ENCODE results near the gene SLC6A13. TPM values are rescaled to one million over a fixed set of nuclear protein-coding genes. Genes with fewer than 3 reads are reported as not detected.

Gene SLC6A13
- total RNA-seq, 1 donor from 2014 or later, result not detected

DNA sequence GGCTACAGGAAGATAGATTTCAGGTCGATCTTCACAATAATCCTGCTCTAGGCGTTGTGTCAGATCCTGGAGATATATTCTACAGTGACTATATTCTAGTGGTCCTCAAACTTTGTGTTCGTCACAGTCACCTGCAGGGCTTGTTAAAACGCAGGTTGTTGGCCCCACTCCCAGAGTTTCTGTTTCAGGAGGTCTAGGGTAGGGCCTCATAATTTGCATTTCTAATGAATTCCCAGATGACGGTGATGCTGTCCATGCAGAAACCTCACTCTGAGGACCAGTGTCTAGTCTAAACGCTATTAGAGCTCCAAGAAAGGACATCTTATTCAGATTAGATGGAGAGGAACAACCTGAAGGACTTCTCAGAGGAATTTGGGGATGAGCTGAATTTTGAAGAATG, 13.2 kb upstream of the SLC6A13 start:
- TF ChIP-seq, protein P1, sequence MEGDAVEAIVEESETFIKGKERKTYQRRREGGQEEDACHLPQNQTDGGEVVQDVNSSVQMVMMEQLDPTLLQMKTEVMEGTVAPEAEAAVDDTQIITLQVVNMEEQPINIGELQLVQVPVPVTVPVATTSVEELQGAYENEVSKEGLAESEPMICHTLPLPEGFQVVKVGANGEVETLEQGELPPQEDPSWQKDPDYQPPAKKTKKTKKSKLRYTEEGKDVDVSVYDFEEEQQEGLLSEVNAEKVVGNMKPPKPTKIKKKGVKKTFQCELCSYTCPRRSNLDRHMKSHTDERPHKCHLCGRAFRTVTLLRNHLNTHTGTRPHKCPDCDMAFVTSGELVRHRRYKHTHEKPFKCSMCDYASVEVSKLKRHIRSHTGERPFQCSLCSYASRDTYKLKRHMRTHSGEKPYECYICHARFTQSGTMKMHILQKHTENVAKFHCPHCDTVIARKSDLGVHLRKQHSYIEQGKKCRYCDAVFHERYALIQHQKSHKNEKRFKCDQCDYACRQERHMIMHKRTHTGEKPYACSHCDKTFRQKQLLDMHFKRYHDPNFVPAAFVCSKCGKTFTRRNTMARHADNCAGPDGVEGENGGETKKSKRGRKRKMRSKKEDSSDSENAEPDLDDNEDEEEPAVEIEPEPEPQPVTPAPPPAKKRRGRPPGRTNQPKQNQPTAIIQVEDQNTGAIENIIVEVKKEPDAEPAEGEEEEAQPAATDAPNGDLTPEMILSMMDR (conservative IDR thresholded peaks at IDR 0.05; ENCODE audit: low read depth, low read length), result no peak
- no peak overlapping the region for H3K4me3 ChIP-seq (ENCODE audit: low read depth, low read length)
- no peak for DNase-seq (ENCODE audit: low read depth)

DNA sequence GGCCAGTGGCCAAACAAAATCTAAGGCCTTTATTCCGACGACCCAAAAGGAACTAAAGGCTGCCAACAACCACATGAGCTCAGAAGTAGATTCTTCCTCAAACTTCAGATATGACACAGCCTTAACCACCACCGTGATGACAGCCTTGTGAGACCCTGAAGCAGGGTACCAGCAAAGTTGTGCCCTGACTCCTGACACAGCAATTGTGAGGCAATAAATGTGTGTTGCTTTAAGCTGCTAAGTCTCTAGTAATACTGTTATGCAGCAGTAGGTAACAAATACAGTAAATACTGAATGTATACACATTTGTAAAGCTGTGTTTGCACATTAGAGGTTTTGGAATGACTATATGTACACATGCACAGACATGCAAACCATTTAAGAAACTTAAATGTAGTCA, 10.7 kb upstream of the SLC6A13 start:
- TF ChIP-seq, protein P1 (conservative IDR thresholded peaks at IDR 0.05; ENCODE audit: low read depth, low read length), result no peak
- no peak overlapping the region for H3K4me3 ChIP-seq (ENCODE audit: low read depth, low read length)

DNA sequence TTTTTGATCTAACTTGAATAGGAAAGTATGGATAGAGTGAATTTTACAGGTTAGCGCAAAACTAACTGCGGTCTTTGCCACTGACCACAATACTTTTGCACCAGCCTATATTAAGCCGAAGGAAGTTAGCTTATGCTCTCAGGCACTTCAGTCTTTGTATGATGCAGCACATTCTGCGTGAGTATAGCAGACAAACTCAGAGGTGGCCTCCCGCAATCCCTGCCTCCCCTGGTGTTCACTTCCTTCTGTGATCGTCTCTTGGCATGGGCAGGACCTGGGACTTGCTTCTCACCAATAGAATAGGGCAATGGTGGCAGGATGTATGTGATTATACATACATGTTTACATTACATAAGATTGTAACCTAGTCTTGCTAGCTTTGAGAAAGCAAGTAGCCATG, 10.3 kb upstream of the SLC6A13 start:
- H3K4me3 ChIP-seq (ENCODE audit: low read depth, low read length), result no peak overlapping the region
- no peak for DNase-seq (ENCODE audit: low read depth)
- TF ChIP-seq, protein P1 (conservative IDR thresholded peaks at IDR 0.05; ENCODE audit: low read depth, low read length), result no peak

More for the DNA sequence above, 10.7 kb upstream of the SLC6A13 start:
- no peak for DNase-seq (ENCODE audit: low read depth)

DNA sequence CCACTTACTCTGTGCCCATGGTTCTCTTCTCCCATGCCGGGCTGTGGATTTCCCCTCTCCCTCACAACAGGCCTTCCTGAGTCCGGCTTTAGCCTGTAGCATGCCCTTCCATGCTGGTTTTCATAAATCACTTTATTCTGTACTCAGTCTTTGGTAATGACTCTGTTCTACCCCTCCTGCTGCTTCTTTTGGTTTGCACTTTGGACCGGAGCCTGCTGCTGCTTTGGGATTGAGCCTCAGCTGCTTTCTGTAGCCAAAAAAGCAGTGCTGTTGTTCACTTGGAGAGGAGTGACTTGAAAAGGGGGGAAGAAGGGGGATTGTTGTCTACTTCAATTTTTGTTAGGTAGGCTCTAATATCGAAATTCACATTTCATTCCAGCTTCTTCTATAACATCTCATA, 8.5 kb upstream of the SLC6A13 start:
- TF ChIP-seq, protein P1 (conservative IDR thresholded peaks at IDR 0.05; ENCODE audit: low read depth, low read length), result no peak
- DNase-seq (ENCODE audit: low read depth), result no peak
- H3K4me3 ChIP-seq (ENCODE audit: low read depth, low read length), result no peak overlapping the region

DNA sequence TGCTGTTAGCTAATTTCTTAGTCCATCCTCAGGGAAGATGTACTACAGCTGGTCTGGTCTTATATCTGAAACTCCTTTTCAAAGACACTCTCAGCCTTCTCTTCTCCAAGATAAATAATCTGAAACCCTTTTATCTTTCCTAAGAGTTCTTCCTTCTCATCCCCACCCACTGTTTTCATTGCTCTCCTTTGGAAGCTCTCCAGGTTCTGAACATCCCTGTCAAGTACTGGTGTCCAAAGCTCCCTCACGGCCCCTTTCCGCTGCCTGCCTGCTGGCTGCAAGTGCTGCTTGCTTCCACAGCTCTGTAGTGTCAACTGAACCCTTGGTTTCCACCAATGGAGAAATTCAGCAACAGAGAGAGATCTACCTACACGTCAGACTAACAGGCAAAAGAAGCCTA, 6.6 kb upstream of the SLC6A13 start:
- DNase-seq (ENCODE audit: low read depth), result no peak
- no peak overlapping the region for H3K4me3 ChIP-seq (ENCODE audit: low read depth, low read length)
- TF ChIP-seq, protein P1 (conservative IDR thresholded peaks at IDR 0.05; ENCODE audit: low read depth, low read length), result no peak

DNA sequence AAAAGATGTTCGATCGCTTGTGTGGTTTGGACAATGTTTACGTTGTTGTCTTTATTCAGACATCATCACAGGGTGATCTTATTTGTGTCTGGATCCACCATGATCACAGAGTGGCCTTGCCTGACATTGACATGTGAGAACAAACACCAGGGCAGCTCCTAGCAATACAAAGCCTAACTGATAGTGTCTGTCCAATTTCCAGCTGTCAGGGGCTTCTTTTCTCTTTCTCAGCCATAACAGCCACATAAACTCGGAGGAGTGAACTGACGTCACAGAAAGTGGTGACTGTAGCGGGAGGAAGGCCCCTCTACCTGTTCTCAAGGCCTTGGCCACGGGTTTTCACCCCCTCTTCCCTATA, 5.8 kb upstream of the SLC6A13 start:
- TF ChIP-seq, protein P1 (conservative IDR thresholded peaks at IDR 0.05; ENCODE audit: low read depth, low read length), result no peak
- no peak for DNase-seq (ENCODE audit: low read depth)
- no peak overlapping the region for H3K4me3 ChIP-seq (ENCODE audit: low read depth, low read length)

DNA sequence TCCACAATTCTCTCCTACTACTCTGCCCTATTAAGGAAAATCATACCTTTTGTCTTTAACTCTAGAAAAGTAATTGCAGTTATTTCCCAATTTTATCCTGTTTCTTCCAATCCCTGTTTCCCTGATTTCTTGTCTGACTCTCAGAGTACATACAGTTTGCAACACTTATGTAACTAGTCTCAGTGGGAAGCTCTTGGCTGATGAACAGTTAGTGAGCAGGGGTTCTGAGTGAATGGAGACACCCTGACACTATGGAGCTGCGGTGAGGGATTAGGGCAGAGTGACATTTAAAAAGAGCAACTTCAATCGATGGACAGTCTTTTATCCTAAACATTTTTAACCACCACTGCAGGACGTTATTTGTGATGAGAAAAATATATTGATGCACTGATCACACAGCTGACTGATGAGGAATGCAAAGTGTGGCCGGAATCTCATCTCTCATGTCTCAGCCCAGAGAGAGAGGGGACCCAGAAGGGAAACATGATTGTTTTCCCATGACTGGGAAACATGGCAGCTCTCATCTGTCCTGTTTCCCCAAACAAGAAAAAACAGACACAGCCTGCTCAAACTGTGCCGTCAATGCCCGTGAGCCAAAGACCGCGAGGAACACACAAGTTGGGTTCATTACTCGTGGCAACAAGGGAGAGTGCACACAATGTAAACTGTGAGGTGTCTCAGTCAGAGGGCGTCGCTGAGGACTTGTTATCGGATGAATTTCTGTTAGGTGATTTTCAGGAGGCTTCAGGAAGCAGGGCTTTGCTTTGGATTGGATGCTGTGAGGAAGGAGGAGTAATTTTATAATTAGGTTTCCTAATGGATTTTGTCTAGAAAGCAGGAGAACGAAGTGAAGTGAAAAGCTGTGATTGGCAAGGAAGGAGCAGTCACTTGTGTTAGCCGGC, 5.2 kb upstream of the SLC6A13 start:
- no peak overlapping the region for H3K4me3 ChIP-seq (ENCODE audit: low read depth, low read length)
- TF ChIP-seq, protein P1 (conservative IDR thresholded peaks at IDR 0.05; ENCODE audit: low read depth, low read length), result no peak
- no peak for DNase-seq (ENCODE audit: low read depth)

Measured in epithelial cell of proximal tubule (primary cell).